HFFc6 (cell line): ENCODE measurements around the gene PLEKHN1. TPM values are rescaled to one million over a fixed set of nuclear protein-coding genes. Genes with fewer than 3 reads are reported as not detected.
"Not testable (repeated sequence)": the region's sequence is repeated elsewhere in the genome, so short reads cannot be mapped to it uniquely, and the experiment has no call there.

Experiments
- DNase-seq: peaks from one replicate; pipeline ENCODE4 v3.0.0-alpha.2; 2018
- H3K27ac Mint-ChIP-seq: 2 replicates; pipeline ENCODE4 v1.8.0; 2020; ENCODE audit warnings: mild to moderate bottlenecking, mixed read lengths
- H3K27me3 Mint-ChIP-seq: 2 replicates; pipeline ENCODE4 v1.8.0; 2021; ENCODE audit warnings: mild to moderate bottlenecking, moderate library complexity, mixed read lengths; ENCODE audit not compliant: insufficient read depth
- H3K36me3 Mint-ChIP-seq: 2 replicates; pipeline ENCODE4 v1.8.0; 2021; ENCODE audit warnings: low read depth, mixed read lengths
- H3K4me1 Mint-ChIP-seq: 2 replicates; pipeline ENCODE4 v1.8.0; 2020; ENCODE audit warnings: low read depth, mixed read lengths
- H3K4me3 Mint-ChIP-seq: 2 replicates; pipeline ENCODE4 v1.8.0; 2020; ENCODE audit warnings: mild to moderate bottlenecking, moderate library complexity, mixed read lengths
- H3K9me3 Mint-ChIP-seq: 2 replicates; pipeline ENCODE4 v1.8.0; 2020; ENCODE audit warnings: mild to moderate bottlenecking, mixed read lengths
- CTCF ChIP-seq: fragments of 200-600 bp; sonication (generic); IDR thresholded peaks from 2 replicates; pipeline ENCODE4 v1.5.0; 2021; ENCODE audit warnings: antibody characterized with exemption, mild to moderate bottlenecking
- total RNA-seq, 6 experiments: library from RNA; stranded (reverse); fragmentation: NEBNext Ultra II Directional; extraction: Animal tissue kit (Norgen Biotek cat#: 25700); gene quantifications; 2 replicates in 1 of 6; 3 replicates in 5 of 6; pipeline ENCODE4 v1.2.3, GENCODE V29; 2021

PLEKHN1 gene
- total RNA-seq, 6 experiments from 2014 or later, result 5.2 to 6.9 (median 6.0) TPM

GRCh38 chr1:1004780-1005697 lies 38.8 kb downstream of the PLEKHN1 start:
- H3K4me3 Mint-ChIP-seq, result no peak overlapping the region
- H3K27ac Mint-ChIP-seq, result no peak overlapping the region
- no peak for TF ChIP-seq CTCF
- H3K27me3 Mint-ChIP-seq, result peaks cover 4% of the 10 kb centered on the region; the same call in 1 of the 2 replicates
- peaks cover 17% of the 10 kb centered on the region for H3K4me1 Mint-ChIP-seq
- no peaks in the 10 kb centered on the region for H3K9me3 Mint-ChIP-seq
- no peak for DNase-seq
- H3K36me3 Mint-ChIP-seq, result no peaks in the 10 kb centered on the region

- no peak overlapping the region for H3K27ac Mint-ChIP-seq
- H3K4me1 Mint-ChIP-seq, result peaks cover 13% of the 10 kb centered on the region
- H3K4me3 Mint-ChIP-seq, result no peak overlapping the region
- no peaks in the 10 kb centered on the region for H3K36me3 Mint-ChIP-seq
- no peak for TF ChIP-seq CTCF
- no peaks in the 10 kb centered on the region for H3K9me3 Mint-ChIP-seq
- peaks cover 4% of the 10 kb centered on the region; the same call in 1 of the 2 replicates for H3K27me3 Mint-ChIP-seq
- no peak for DNase-seq
Observed at GRCh38 chr1:1005774-1006304, 39.6 kb downstream of the PLEKHN1 start.

- DNase-seq, result no peak
- Mint-ChIP-seq H3K4me3 (no peak overlapping the region), H3K4me1 (peaks cover 11% of the 10 kb centered on the region), H3K27me3 (peaks cover 4% of the 10 kb centered on the region; the same call in 1 of the 2 replicates), H3K27ac (no peak overlapping the region), H3K9me3 (no peaks in the 10 kb centered on the region), H3K36me3 (no peaks in the 10 kb centered on the region)
- no peak for TF ChIP-seq CTCF
Observed at GRCh38 chr1:1006305-1007159, 40.2 kb downstream of the PLEKHN1 start.

GRCh38 chr1:1010131-1010530 lies 43.8 kb downstream of the PLEKHN1 start:
- peaks cover 28% of the 10 kb centered on the region for H3K4me1 Mint-ChIP-seq
- H3K27me3 Mint-ChIP-seq, H3K9me3 Mint-ChIP-seq, H3K4me3 Mint-ChIP-seq, DNase-seq, H3K36me3 Mint-ChIP-seq, H3K27ac Mint-ChIP-seq: not testable (repeated sequence)

- no peak overlapping the region for H3K4me3 Mint-ChIP-seq
- no peaks in the 10 kb centered on the region for H3K36me3 Mint-ChIP-seq
- DNase-seq, result no peak
- H3K27me3 Mint-ChIP-seq, result peaks cover 3% of the 10 kb centered on the region; the same call in 1 of the 2 replicates
- H3K4me1 Mint-ChIP-seq, result peaks cover 24% of the 10 kb centered on the region
- no peak for TF ChIP-seq CTCF
- H3K9me3 Mint-ChIP-seq, result no peaks in the 10 kb centered on the region
- no peak overlapping the region for H3K27ac Mint-ChIP-seq
Observed at GRCh38 chr1:1011396-1011949, 45.2 kb downstream of the PLEKHN1 start.

GRCh38 chr1:1012736-1013104 lies 46.4 kb downstream of the PLEKHN1 start:
- H3K4me1 Mint-ChIP-seq, result peaks cover 24% of the 10 kb centered on the region
- not testable (repeated sequence) for H3K27me3 Mint-ChIP-seq, H3K9me3 Mint-ChIP-seq, DNase-seq, H3K36me3 Mint-ChIP-seq
- H3K4me3 Mint-ChIP-seq, result peak overlapping the region; percentile 94
- peak overlapping the region; percentile 96 for H3K27ac Mint-ChIP-seq
